Duodenal mucosa (tissue), 2 donors: Measurements from ENCODE around the gene MLANA.

Experiments
- H3K27ac ChIP-seq: one replicate; pipeline ENCODE4 v1.7.0; 2013; ENCODE audit warnings: low read depth, low read length
- H3K27me3 ChIP-seq, 2 donors: one replicate each; pipeline ENCODE4 v1.7.0; 2013; ENCODE audit warnings: low read length in 2 of 2, control low read depth in 1 of 2; ENCODE audit not compliant: insufficient read depth in 2 of 2, control insufficient read depth in 1 of 2
- H3K36me3 ChIP-seq, 2 donors: one replicate each; pipeline ENCODE4 v1.7.0; 2013; ENCODE audit warnings: low read length in 2 of 2, control low read depth in 1 of 2; ENCODE audit not compliant: insufficient read depth in 2 of 2, control insufficient read depth in 1 of 2
- H3K4me1 ChIP-seq, 2 donors: one replicate each; pipeline ENCODE4 v1.7.0; 2013; ENCODE audit warnings: low read length in 2 of 2, control low read depth in 1 of 2; ENCODE audit not compliant: insufficient read depth in 2 of 2, control insufficient read depth in 1 of 2
- H3K4me3 ChIP-seq, 2 donors: one replicate each; pipeline ENCODE4 v1.7.0; 2013; ENCODE audit warnings: low read length in 2 of 2, low read depth in 1 of 2
- H3K9ac ChIP-seq, 2 donors: one replicate each; pipeline ENCODE4 v1.7.0; 2013; ENCODE audit warnings: low read length in 2 of 2, low read depth in 1 of 2
- H3K9me3 ChIP-seq, 2 donors: one replicate each; pipeline ENCODE4 v1.7.0; 2013; ENCODE audit warnings: low read length in 2 of 2, control low read depth in 1 of 2; ENCODE audit not compliant: control insufficient read depth in 1 of 2

MLANA gene

GRCh38 chr9:5868235-5868634 lies 22.5 kb upstream of the MLANA start:
- Histone ChIP-seq H3K27me3 (no peaks in the 10 kb centered on the region), H3K36me3 (no peaks in the 10 kb centered on the region), H3K9me3 (no peaks in the 10 kb centered on the region), H3K4me3 (no peak overlapping the region), H3K27ac (no peak overlapping the region), H3K4me1 (peaks cover 5 to 10% of the 10 kb centered on the region in 2 donors), H3K9ac (no peak overlapping the region)

GRCh38 chr9:5869315-5870019 lies 21.2 kb upstream of the MLANA start:
- Histone ChIP-seq H3K9ac (no peak overlapping the region), H3K27me3 (no peaks in the 10 kb centered on the region), H3K4me3 (no peak overlapping the region), H3K36me3 (no peaks in the 10 kb centered on the region), H3K9me3 (no peaks in the 10 kb centered on the region), H3K27ac (no peak overlapping the region), H3K4me1 (peaks cover 2% of the 10 kb centered on the region in 2 donors)

DNA sequence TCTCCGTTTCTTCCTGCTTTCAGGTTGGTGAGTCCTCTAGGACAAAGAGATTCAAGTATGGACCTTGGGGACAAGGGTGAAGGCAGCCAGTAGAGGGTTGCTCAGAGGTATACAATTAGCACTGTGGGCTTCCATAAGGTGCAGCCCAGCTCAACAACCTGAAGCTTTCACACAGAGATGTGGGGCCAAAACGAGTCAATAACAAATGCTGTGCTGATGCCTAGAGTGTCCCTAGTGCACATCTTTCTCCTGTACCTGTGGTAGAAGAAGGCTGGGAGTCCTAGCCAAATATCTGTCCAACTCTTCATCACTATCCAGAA lies 20.7 kb upstream of the MLANA start:
- H3K36me3 ChIP-seq, result no peaks in the 10 kb centered on the region
- no peaks in the 10 kb centered on the region for H3K27me3 ChIP-seq
- no peaks in the 10 kb centered on the region for H3K9me3 ChIP-seq
- H3K4me1 ChIP-seq, result no peaks in the 10 kb centered on the region
- no peak overlapping the region for H3K4me3 ChIP-seq
- H3K9ac ChIP-seq, result no peak overlapping the region
- H3K27ac ChIP-seq, result no peak overlapping the region

DNA sequence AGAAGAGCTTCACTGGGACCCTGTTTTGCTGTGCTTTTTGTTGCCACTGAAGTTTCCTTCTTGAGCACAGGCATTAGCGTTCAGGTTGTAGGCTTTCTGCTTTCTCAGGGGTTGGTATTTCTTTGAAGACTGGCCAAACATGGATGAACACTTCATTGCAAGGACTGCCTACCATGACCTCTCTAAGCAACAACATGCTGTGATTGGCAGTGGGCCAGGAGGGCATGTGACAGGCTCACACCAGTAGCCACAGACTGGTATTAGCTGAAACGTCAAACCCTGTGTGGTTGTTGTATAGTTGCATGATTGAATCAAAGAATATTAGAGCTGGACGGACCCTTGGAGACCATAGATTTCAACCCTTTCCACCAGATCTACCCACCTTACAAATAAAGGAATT lies 20.0 kb upstream of the MLANA start:
- Histone ChIP-seq H3K9me3 (no peaks in the 10 kb centered on the region), H3K27me3 (no peaks in the 10 kb centered on the region), H3K4me1 (no peaks in the 10 kb centered on the region), H3K4me3 (no peak overlapping the region), H3K9ac (no peak overlapping the region), H3K27ac (no peak overlapping the region), H3K36me3 (no peaks in the 10 kb centered on the region)

- no peak overlapping the region for H3K9ac ChIP-seq
- H3K27me3 ChIP-seq, result no peaks in the 10 kb centered on the region
- no peak overlapping the region for H3K27ac ChIP-seq
- no peaks in the 10 kb centered on the region for H3K9me3 ChIP-seq
- H3K4me3 ChIP-seq, result no peak overlapping the region
- H3K4me1 ChIP-seq, result no peaks in the 10 kb centered on the region
- H3K36me3 ChIP-seq, result no peaks in the 10 kb centered on the region
Measured at GRCh38 chr9:5871785-5872184, 18.9 kb upstream of the MLANA start.

DNA sequence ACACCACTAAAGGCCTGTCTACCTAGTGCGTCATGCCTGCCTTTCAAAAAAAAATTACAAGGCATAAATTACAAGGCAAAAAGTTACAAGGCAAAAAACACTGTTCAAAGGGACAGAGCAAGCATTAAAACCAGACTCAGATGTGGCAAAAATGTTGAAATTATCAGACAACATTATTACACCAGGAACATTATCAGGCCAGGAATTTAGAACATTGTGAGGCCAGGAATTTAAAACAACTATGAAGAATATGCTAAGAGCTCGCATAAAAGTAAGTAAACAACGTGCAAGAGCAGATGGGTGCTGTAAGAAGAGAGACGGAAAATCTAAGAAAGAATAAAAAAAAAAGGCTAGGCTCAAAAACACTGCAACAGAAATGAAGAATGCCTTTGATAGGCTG lies 18.2 kb upstream of the MLANA start:
- no peaks in the 10 kb centered on the region for H3K4me1 ChIP-seq
- H3K9ac ChIP-seq, result no peak overlapping the region
- no peak overlapping the region for H3K4me3 ChIP-seq
- H3K9me3 ChIP-seq, result no peaks in the 10 kb centered on the region
- H3K36me3 ChIP-seq, result no peaks in the 10 kb centered on the region
- H3K27me3 ChIP-seq, result no peaks in the 10 kb centered on the region
- no peak overlapping the region for H3K27ac ChIP-seq

- Histone ChIP-seq H3K9me3 (no peaks in the 10 kb centered on the region), H3K27ac (no peak overlapping the region), H3K36me3 (no peaks in the 10 kb centered on the region), H3K4me3 (no peak overlapping the region), H3K4me1 (no peaks in the 10 kb centered on the region), H3K9ac (no peak overlapping the region), H3K27me3 (no peaks in the 10 kb centered on the region)
Measured at GRCh38 chr9:5873439-5873838, 17.2 kb upstream of the MLANA start.

- H3K4me3 ChIP-seq, result no peak overlapping the region
- H3K4me1 ChIP-seq, result no peaks in the 10 kb centered on the region
- no peak overlapping the region for H3K9ac ChIP-seq
- H3K36me3 ChIP-seq, result no peaks in the 10 kb centered on the region
- no peak overlapping the region for H3K27ac ChIP-seq
- H3K9me3 ChIP-seq, result no peaks in the 10 kb centered on the region
- H3K27me3 ChIP-seq, result no peaks in the 10 kb centered on the region
Measured at GRCh38 chr9:5874048-5874447, 16.6 kb upstream of the MLANA start.

DNA sequence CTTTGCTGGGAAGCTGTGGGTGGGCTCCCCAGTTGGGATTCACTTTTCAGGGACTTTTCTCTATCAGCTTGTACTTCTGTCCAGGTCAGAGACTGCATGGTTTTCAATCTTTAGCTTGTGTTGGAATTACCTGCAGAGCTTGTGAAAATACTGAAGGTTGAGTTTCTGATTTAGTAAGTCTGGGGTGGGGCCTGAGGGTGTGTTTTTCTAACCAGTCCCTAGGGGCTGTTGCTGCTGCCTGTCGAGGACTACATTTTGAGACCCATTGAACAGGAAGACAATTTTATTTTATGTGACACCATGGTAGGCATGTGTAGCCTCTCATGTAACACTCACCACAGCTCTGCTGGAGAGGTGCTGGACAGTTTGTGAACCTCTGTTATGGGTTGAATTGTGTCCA lies 14.7 kb upstream of the MLANA start:
- no peaks in the 10 kb centered on the region for H3K4me1 ChIP-seq
- H3K4me3 ChIP-seq, result no peak overlapping the region
- H3K27ac ChIP-seq, result no peak overlapping the region
- no peak overlapping the region for H3K9ac ChIP-seq
- no peaks in the 10 kb centered on the region for H3K9me3 ChIP-seq
- no peaks in the 10 kb centered on the region for H3K27me3 ChIP-seq
- no peaks in the 10 kb centered on the region for H3K36me3 ChIP-seq

DNA sequence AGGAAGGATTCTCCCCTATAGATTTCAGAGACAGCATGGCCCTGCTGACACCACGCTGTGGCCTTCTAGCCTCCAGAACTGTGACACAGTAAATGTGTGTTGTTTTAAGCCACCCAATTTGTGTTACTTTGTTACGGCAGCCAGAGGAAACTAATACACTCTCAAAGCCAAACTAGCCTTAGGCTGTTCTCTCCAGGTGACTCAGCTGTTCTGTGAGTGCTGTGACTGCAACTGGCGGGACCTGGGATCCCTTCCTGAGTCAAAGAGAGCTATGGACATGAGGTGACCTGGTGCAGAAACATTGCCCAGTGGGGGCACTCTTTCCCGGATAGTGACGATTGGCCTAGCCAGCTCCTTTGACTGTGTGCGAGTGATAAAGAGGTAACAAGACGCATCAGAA lies 14.0 kb upstream of the MLANA start:
- no peaks in the 10 kb centered on the region for H3K36me3 ChIP-seq
- H3K9me3 ChIP-seq, result no peaks in the 10 kb centered on the region
- no peaks in the 10 kb centered on the region for H3K27me3 ChIP-seq

More for the DNA sequence above, 14.0 kb upstream of the MLANA start:
- H3K9ac ChIP-seq, result no peak overlapping the region
- H3K4me1 ChIP-seq, result no peaks in the 10 kb centered on the region
- H3K4me3 ChIP-seq, result no peak overlapping the region
- no peak overlapping the region for H3K27ac ChIP-seq
